Measurements from ENCODE around the gene CHTF18. TPM values are rescaled to one million over a fixed set of nuclear protein-coding genes. Genes with fewer than 3 reads are reported as not detected.

The CHTF18 gene
- total RNA-seq, 1 donor from 2014 or later, result 49.7 TPM

DNA sequence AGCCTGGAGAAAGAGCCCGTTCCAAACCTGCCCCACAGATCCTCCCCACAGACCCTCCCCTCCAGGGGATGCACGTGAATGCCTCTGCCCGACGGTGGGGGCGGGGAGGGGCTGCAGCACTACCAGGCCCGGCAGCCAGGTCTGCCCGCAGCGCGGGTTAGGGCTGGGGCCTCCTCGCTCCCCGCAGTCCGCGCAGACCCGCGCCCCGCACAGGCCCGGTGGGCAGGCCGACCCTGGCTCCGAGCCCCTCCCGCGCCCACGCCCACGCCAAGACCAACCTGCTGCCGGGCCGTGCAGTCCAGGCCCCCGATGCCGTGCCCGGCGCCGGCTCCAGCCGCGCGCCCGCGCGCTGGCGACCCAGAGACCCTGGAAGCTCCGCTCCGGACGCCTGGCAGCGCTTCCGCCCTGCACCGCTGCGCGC, 432 bp upstream of the CHTF18 start, which contains the start of gene RPUSD1:
Gene RPUSD1 (minus strand): TSS at position 404 of the 421 bp plus-strand sequence. CDS start 644 bp downstream, outside the sequence.
- peak within 1 kb of the TSS; percentile 96 for H3K4me3 ChIP-seq (ENCODE audit: low read depth, low read length)
- TF ChIP-seq, protein P1, sequence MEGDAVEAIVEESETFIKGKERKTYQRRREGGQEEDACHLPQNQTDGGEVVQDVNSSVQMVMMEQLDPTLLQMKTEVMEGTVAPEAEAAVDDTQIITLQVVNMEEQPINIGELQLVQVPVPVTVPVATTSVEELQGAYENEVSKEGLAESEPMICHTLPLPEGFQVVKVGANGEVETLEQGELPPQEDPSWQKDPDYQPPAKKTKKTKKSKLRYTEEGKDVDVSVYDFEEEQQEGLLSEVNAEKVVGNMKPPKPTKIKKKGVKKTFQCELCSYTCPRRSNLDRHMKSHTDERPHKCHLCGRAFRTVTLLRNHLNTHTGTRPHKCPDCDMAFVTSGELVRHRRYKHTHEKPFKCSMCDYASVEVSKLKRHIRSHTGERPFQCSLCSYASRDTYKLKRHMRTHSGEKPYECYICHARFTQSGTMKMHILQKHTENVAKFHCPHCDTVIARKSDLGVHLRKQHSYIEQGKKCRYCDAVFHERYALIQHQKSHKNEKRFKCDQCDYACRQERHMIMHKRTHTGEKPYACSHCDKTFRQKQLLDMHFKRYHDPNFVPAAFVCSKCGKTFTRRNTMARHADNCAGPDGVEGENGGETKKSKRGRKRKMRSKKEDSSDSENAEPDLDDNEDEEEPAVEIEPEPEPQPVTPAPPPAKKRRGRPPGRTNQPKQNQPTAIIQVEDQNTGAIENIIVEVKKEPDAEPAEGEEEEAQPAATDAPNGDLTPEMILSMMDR (conservative IDR thresholded peaks at IDR 0.05; ENCODE audit: low read depth, low read length), result no peak
- DNase-seq (ENCODE audit: low read depth), result no peak

DNA sequence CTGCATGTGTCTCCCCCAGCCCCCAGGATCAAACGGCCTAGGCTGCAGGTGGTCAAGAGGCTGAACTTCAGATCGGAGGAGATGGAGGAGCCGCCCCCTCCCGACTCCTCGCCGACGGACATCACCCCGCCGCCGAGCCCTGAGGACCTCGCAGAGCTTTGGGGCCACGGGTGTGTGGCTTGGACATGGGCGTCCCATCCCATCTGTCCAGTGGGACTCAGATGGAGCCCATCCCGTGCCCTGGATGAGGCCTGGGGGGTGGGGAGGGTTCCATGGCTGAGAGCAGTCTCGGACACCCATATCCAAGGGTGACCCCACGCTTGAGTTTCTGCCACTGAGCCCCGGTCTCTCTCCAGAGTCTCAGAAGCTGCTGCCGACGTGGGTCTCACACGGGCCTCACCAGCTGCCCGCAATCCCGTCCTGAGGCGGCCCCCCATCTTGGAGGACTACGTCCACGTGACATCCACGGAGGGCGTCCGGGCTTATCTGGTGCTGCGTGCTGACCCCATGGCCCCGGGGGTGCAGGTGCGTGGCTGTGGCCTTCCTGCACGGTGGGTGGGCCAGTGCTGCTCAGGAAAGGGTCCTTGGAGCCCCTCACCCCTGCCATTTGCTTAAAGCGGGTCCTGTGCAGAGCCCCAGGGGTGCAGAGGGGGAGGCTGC, 901 bp downstream of the CHTF18 start:
- DNase-seq (ENCODE audit: low read depth), result no peak
- peak overlapping the region; percentile 81 for H3K4me3 ChIP-seq (ENCODE audit: low read depth, low read length)
- TF ChIP-seq, protein P1 (conservative IDR thresholded peaks at IDR 0.05; ENCODE audit: low read depth, low read length), result no peak

DNA sequence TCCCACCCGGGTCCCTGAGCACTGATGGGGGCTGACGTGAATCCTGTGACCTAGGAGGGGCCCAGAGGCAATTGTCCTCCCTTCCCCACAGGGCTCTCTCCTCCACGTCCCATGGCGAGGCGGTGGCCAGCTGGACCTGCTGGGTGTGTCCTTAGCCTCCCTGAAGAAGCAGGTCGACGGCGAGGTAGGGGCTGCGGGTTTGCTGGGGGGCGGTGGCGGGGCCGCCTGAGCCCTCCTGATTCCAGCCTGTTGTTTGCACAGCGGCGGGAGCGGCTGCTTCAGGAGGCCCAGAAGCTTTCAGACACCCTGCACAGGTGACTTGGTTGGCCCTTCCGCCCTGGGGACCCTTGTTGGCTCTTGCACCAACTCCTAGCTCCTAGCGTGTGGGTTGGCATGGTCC, 1.7 kb downstream of the CHTF18 start:
- DNase-seq (ENCODE audit: low read depth), result no peak
- no peak overlapping the region for H3K4me3 ChIP-seq (ENCODE audit: low read depth, low read length)
- TF ChIP-seq, protein P1 (conservative IDR thresholded peaks at IDR 0.05; ENCODE audit: low read depth, low read length), result no peak

DNA sequence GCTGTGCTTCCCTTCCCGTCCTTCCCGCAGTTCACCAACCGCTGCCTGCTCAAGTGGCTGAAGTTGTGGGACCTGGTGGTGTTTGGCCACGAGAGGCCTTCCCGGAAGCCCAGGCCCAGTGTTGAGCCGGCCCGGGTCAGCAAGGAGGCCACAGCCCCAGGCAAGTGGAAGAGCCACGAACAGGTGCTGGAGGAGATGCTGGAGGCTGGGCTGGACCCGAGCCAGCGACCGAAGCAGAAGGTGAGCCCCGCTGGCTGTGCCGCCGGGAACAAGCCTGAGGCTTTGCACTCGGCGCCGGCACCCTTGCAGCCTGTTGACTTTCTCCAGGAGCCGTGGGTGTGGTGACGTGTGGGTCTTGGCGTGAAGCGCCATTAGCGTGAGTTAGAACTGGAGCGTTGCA, 2.7 kb downstream of the CHTF18 start:
- no peak overlapping the region for H3K4me3 ChIP-seq (ENCODE audit: low read depth, low read length)
- TF ChIP-seq, protein P1 (conservative IDR thresholded peaks at IDR 0.05; ENCODE audit: low read depth, low read length), result no peak
- no peak for DNase-seq (ENCODE audit: low read depth)

DNA sequence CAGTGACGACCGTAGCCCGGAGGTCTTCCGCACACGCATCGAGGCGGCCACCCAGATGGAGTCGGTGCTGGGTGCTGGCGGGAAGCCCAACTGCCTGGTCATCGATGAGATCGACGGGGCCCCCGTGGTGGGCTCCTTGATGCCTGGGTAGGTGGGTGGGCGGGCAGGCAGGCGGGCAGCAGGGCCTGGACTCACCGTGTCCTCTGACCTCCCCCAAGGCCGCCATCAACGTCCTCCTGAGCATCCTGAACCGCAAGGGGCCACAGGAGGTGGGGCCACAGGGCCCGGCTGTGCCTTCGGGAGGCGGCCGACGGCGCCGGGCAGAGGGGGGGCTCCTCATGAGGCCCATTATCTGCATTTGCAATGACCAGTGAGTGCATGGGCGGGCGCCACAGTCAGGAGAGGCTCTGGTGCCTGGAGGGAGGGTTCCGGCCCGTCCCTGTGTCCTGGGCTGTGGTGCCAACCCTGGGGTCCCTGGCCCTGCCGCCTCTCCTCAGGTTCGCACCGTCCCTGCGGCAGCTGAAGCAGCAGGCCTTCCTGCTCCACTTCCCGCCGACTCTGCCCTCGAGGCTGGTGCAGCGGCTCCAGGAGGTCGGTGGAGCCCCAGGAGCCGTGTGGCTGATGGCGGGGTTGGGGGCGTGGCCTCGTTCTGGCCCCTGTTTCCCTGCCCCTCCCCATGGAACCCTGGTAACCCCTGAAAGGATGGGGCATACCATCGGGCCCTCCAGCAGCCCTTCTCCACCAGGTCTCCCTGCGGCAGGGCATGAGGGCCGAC, 4.0 kb downstream of the CHTF18 start:
- no peak overlapping the region for H3K4me3 ChIP-seq (ENCODE audit: low read depth, low read length)
- DNase-seq (ENCODE audit: low read depth), result no peak
- TF ChIP-seq, protein P1 (conservative IDR thresholded peaks at IDR 0.05; ENCODE audit: low read depth, low read length), result no peak

DNA sequence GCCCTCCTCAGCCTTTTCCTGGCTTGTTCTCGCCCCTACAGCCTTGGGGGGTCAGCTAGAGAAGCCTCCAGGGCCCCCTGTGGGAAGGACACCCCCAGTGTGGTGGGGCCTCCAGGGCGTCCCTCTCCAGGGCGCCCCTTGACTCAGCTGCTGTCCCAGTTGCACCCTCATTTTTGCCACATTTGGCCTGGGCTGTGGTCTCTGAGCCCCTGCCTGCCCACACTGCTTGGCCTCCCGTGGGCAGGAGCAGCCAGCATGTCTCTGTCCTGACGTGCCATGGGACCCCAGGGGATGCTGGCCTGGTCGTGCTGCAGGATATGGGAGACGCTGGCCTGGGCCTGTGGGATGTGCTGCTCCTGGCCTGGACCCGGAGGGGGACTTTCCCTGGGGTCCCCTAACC, 5.0 kb downstream of the CHTF18 start:
- no peak overlapping the region for H3K4me3 ChIP-seq (ENCODE audit: low read depth, low read length)
- TF ChIP-seq, protein P1 (conservative IDR thresholded peaks at IDR 0.05; ENCODE audit: low read depth, low read length), result no peak
- no peak for DNase-seq (ENCODE audit: low read depth)

Data from epithelial cell of proximal tubule (primary cell).